Activated T-cell treated with anti-CD3 and anti-CD28 coated beads, Interleukin-2, amount 50 U/mL, for 48 hours (primary cell): ENCODE measurements around the gene ATG13.

Experiments
- DNase-seq, 2 experiments: peaks; one replicate each; pipeline ENCODE4 v3.0.0-alpha.2; 2020

ATG13 gene

GRCh38 chr11:46609386-46609785 lies 8.0 kb upstream of the ATG13 start:
- DNase-seq, result no peak

- DNase-seq, result no peak
Observed at GRCh38 chr11:46611526-46612304, 5.6 kb upstream of the ATG13 start.

GRCh38 chr11:46612326-46612725 lies 5.0 kb upstream of the ATG13 start:
- no peak for DNase-seq

GRCh38 chr11:46615756-46616155 lies 1.6 kb upstream of the ATG13 start:
- DNase-seq, result no peak

- no peak for DNase-seq
Observed at GRCh38 chr11:46616551-46617133, 711 bp upstream of the ATG13 start.

- no peak for DNase-seq
Observed at GRCh38 chr11:46617972-46618314, 590 bp downstream of the ATG13 start.

- no peak for DNase-seq
Observed at GRCh38 chr11:46618837-46619236, 1.5 kb downstream of the ATG13 start.

GRCh38 chr11:46625406-46625805 lies 8.1 kb downstream of the ATG13 start:
- DNase-seq, result no peak

GRCh38 chr11:46628961-46629360 lies 11.6 kb downstream of the ATG13 start:
- no peak for DNase-seq

GRCh38 chr11:46630237-46630636 lies 12.9 kb downstream of the ATG13 start:
- DNase-seq, result no peak

GRCh38 chr11:46631676-46632075 lies 14.3 kb downstream of the ATG13 start:
- no peak for DNase-seq

GRCh38 chr11:46632502-46632901 lies 15.1 kb downstream of the ATG13 start:
- no peak for DNase-seq

GRCh38 chr11:46633291-46634217 lies 16.2 kb downstream of the ATG13 start:
- no peak for DNase-seq

- no peak for DNase-seq
Observed at GRCh38 chr11:46635557-46636139, 18.3 kb downstream of the ATG13 start.

GRCh38 chr11:46637546-46637945 lies 20.2 kb downstream of the ATG13 start:
- no peak for DNase-seq

GRCh38 chr11:46639197-46639839 lies 22.0 kb downstream of the ATG13 start:
- no peak for DNase-seq

- no peak for DNase-seq
Observed at GRCh38 chr11:46640036-46640788, 22.9 kb downstream of the ATG13 start.

- no peak for DNase-seq
Observed at GRCh38 chr11:46641639-46642038, 24.3 kb downstream of the ATG13 start.

GRCh38 chr11:46642627-46643335 lies 25.4 kb downstream of the ATG13 start:
- DNase-seq, result no peak

GRCh38 chr11:46643531-46643930 lies 26.2 kb downstream of the ATG13 start:
- no peak for DNase-seq

- no peak for DNase-seq
Observed at GRCh38 chr11:46643986-46644385, 26.6 kb downstream of the ATG13 start.
